PC-9 (cell line): ENCODE results near the gene COL5A1. TPM values are rescaled to one million over a fixed set of nuclear protein-coding genes. Genes with fewer than 3 reads are reported as not detected.

Source experiments
- BruUV-seq: library from RNA; stranded (reverse); fragments of 400-500 nt; replicated peaks from 2 replicates; lab custom pipeline; 2021; lab: Mats Ljungman, UMichigan
- CTCF ChIA-PET: fragments of 300-600 bp; sonication (Branson Sonifier 250); formaldehyde crosslinking; loops from one replicate; lab custom pipeline; 2022; ENCODE audit warnings: antibody characterized with exemption; lab: Charles Lee
- POLR2A ChIA-PET: fragments of 300-600 bp; sonication (Branson Sonifier 250); formaldehyde crosslinking; loops from one replicate; lab custom pipeline; 2022; ENCODE audit warnings: antibody characterized with exemption; ENCODE audit not compliant: unreplicated experiment; lab: Charles Lee
- DNase-seq, 2 experiments: peaks; one replicate each; pipeline versions ENCODE4 v3.0.0 to v3.0.0-alpha.2; 2015 to 2022; ENCODE audit warnings: mixed read lengths in 1 of 2
- H2AFZ ChIP-seq: fragments of 200-600 bp; sonication (generic); 2 replicates; pipeline ENCODE4 v1.8.1; 2017; ENCODE audit warnings: antibody characterized with exemption
- H3F3A ChIP-seq: fragments of 200-600 bp; sonication (generic); 2 replicates; pipeline ENCODE4 v1.8.1; 2017; ENCODE audit warnings: antibody characterized with exemption, mild to moderate bottlenecking, low read depth; ENCODE audit not compliant: insufficient read depth
- H3K27ac ChIP-seq: fragments of 200-600 bp; sonication (generic); 2 replicates; pipeline ENCODE4 v1.6.1; 2016; ENCODE audit warnings: mixed run types
- H3K27me3 ChIP-seq: fragments of 200-600 bp; sonication (generic); 2 replicates; pipeline ENCODE4 v1.6.1; 2016; ENCODE audit warnings: low read depth, mixed run types; ENCODE audit not compliant: insufficient read depth
- H3K36me3 ChIP-seq: fragments of 200-600 bp; sonication (generic); 2 replicates; pipeline ENCODE4 v1.6.1; 2016; ENCODE audit warnings: low read depth, mixed run types
- H3K4me1 ChIP-seq: fragments of 200-600 bp; sonication (generic); replicated peaks from 2 replicates; pipeline ENCODE4 v1.6.1; 2016; ENCODE audit warnings: mixed run types; ENCODE audit not compliant: insufficient read depth
- H3K4me2 ChIP-seq: fragments of 200-600 bp; sonication (generic); 2 replicates; pipeline ENCODE4 v1.6.1; 2017; ENCODE audit warnings: mixed run types
- H3K4me3 ChIP-seq: fragments of 200-600 bp; sonication (generic); 2 replicates; pipeline ENCODE4 v1.6.1; 2016; ENCODE audit warnings: mixed run types
- H3K79me2 ChIP-seq: fragments of 200-600 bp; sonication (generic); 2 replicates; pipeline ENCODE4 v1.6.1; 2017; ENCODE audit warnings: low read depth, mixed run types
- H3K9me2 ChIP-seq: fragments of 200-600 bp; sonication (generic); 2 replicates; pipeline ENCODE4 v1.8.1; 2017; ENCODE audit warnings: mild to moderate bottlenecking; ENCODE audit not compliant: insufficient read depth
- H3K9me3 ChIP-seq: fragments of 200-600 bp; sonication (generic); 2 replicates; pipeline ENCODE4 v1.8.1; 2016; ENCODE audit warnings: low read depth; ENCODE audit not compliant: insufficient read depth
- H4K20me1 ChIP-seq: fragments of 200-600 bp; sonication (generic); 2 replicates; pipeline ENCODE4 v1.8.1; 2017; ENCODE audit not compliant: insufficient read depth
- CTCF ChIP-seq: fragments of 200-600 bp; sonication (generic); conservative IDR thresholded peaks from 2 replicates; pipeline ENCODE4 v1.6.1; 2017; ENCODE audit warnings: mixed run types, antibody characterized with exemption, mild to moderate bottlenecking, moderate library complexity
- EZH2 ChIP-seq: fragments of 200-600 bp; sonication (generic); IDR thresholded peaks from 2 replicates; pipeline ENCODE4 v1.8.0; 2017; ENCODE audit warnings: antibody characterized with exemption, low read depth
- intact Hi-C: fragments of 100-400 bp; cut with micrococcal nuclease; formaldehyde crosslinking; loops from one replicate; pipeline ENCODE4 v1.10.0; 2022; ENCODE audit not compliant: unreplicated experiment
- total RNA-seq: library from RNA; stranded (reverse); gene quantifications from 2 replicates; pipeline ENCODE4 v1.2.3, GENCODE V29; 2021

The COL5A1 gene
- total RNA-seq, 1 experiment from 2014 or later, result 15.2 TPM

- TF ChIP-seq CTCF (no peak), EZH2 (no peak)
- Histone ChIP-seq H3K79me2 (no peaks in the 10 kb centered on the region), H3K4me3 (no peak overlapping the region), H3K36me3 (no peaks in the 10 kb centered on the region), H3K9me2 (no peaks in the 10 kb centered on the region), H3F3A (no peaks in the 10 kb centered on the region), H2AFZ (no peak overlapping the region), H3K4me2 (no peak overlapping the region), H3K27ac (no peak overlapping the region), H4K20me1 (no peaks in the 10 kb centered on the region), H3K27me3 (peaks cover 98% of the 10 kb centered on the region), H3K4me1 (no peaks in the 10 kb centered on the region), H3K9me3 (no peaks in the 10 kb centered on the region)
- intact Hi-C loops, result no loop called here
- no TSS peak for BruUV-seq
- CTCF ChIA-PET, result no interaction called here
- POLR2A ChIA-PET, result no interaction called here
- no peak for DNase-seq
Measured at GRCh38 chr9:134818591-134818990, 177.0 kb downstream of the COL5A1 start.

- no TSS peak for BruUV-seq
- H3K36me3 ChIP-seq, result no peaks in the 10 kb centered on the region
- H3K4me2 ChIP-seq, result no peak overlapping the region
- H4K20me1 ChIP-seq, result no peaks in the 10 kb centered on the region
- H3K27me3 ChIP-seq, result peaks cover 89% of the 10 kb centered on the region
- no peak overlapping the region for H3K4me3 ChIP-seq
- no peaks in the 10 kb centered on the region for H3K79me2 ChIP-seq
- ChIA-PET POLR2A (no interaction called here), CTCF (interaction anchor here (0.5 kb wide), 1 partner anchor 132 kb away, joined by 16 read pairs; no protein-coding TSS in a partner anchor)
- TF ChIP-seq EZH2, result no peak
- TF ChIP-seq CTCF, result no peak
- no peak overlapping the region for H3K27ac ChIP-seq
- no peaks in the 10 kb centered on the region for H3F3A ChIP-seq
- H3K4me1 ChIP-seq, result no peaks in the 10 kb centered on the region
- intact Hi-C loops, result no loop called here
- no peak for DNase-seq
- H3K9me3 ChIP-seq, result no peaks in the 10 kb centered on the region
- no peaks in the 10 kb centered on the region for H3K9me2 ChIP-seq
- no peak overlapping the region for H2AFZ ChIP-seq
Measured at GRCh38 chr9:134820901-134821300, 179.3 kb downstream of the COL5A1 start.

GRCh38 chr9:134822541-134822940 lies 180.9 kb downstream of the COL5A1 start:
- POLR2A ChIA-PET, result no interaction called here

More at GRCh38 chr9:134822541-134822940, 180.9 kb downstream of the COL5A1 start:
- intact Hi-C loops, result no loop called here
- H3K79me2 ChIP-seq, result no peaks in the 10 kb centered on the region
- no peak overlapping the region for H3K27ac ChIP-seq
- no peak overlapping the region for H3K4me3 ChIP-seq
- H3K9me3 ChIP-seq, result no peaks in the 10 kb centered on the region
- BruUV-seq, result no TSS peak
- H3K27me3 ChIP-seq, result peaks cover 72% of the 10 kb centered on the region
- no peak overlapping the region for H2AFZ ChIP-seq
- H3K4me2 ChIP-seq, result no peak overlapping the region
- CTCF ChIA-PET, result no interaction called here
- no peaks in the 10 kb centered on the region for H3K9me2 ChIP-seq
- no peaks in the 10 kb centered on the region for H3F3A ChIP-seq
- no peaks in the 10 kb centered on the region for H4K20me1 ChIP-seq
- H3K4me1 ChIP-seq, result no peaks in the 10 kb centered on the region
- no peak for DNase-seq
- no peak for TF ChIP-seq EZH2
- no peak for TF ChIP-seq CTCF
- no peaks in the 10 kb centered on the region for H3K36me3 ChIP-seq
